AG09309 (cell line): ENCODE results near the gene FAM120A.
A peak's percentile ranks its signal among the peaks of the same experiment; 100 is the strongest.

ENCODE experiments used
- DNase-seq: peaks from one replicate; pipeline ENCODE4 v3.0.0-alpha.2; 2010; ENCODE audit warnings: low read depth
- H3K4me3 ChIP-seq: 2 replicates; pipeline ENCODE4 v1.5.1; 2011; ENCODE audit warnings: mild to moderate bottlenecking, low read depth, low read length, moderate library complexity; ENCODE audit not compliant: control insufficient read depth
- CTCF ChIP-seq: IDR thresholded peaks from 2 replicates; pipeline ENCODE4 v1.5.1; 2011; ENCODE audit warnings: mild to moderate bottlenecking, low read depth, low read length, inconsistent platforms; ENCODE audit not compliant: insufficient read depth, control insufficient read depth; ENCODE audit errors: missing control alignments

The FAM120A gene

GRCh38 chr9:93577975-93578682, 126.6 kb downstream of the FAM120A start:
- TF ChIP-seq CTCF = no peak
- no peak for DNase-seq
- H3K4me3 ChIP-seq = peak overlapping the region; percentile 61

- H3K4me3 ChIP-seq = no peak overlapping the region
- no peak for DNase-seq
- no peak for TF ChIP-seq CTCF
These were observed 127.4 kb downstream of the FAM120A start for GRCh38 chr9:93578844-93579243.

GRCh38 chr9:93579711-93580516, 128.4 kb downstream of the FAM120A start:
- no peak for DNase-seq
- TF ChIP-seq CTCF = no peak
- H3K4me3 ChIP-seq = no peak overlapping the region

- DNase-seq = no peak
- TF ChIP-seq CTCF = no peak
- no peak overlapping the region for H3K4me3 ChIP-seq
These were observed 129.3 kb downstream of the FAM120A start for GRCh38 chr9:93580654-93581380.

GRCh38 chr9:93582115-93582514, 130.6 kb downstream of the FAM120A start:
- no peak for DNase-seq
- H3K4me3 ChIP-seq = no peak overlapping the region
- TF ChIP-seq CTCF = no peak

- TF ChIP-seq CTCF = no peak
- DNase-seq = no peak
- H3K4me3 ChIP-seq = no peak overlapping the region
These were observed 131.1 kb downstream of the FAM120A start for GRCh38 chr9:93582550-93582949.
